RWPE2 (cell line): ENCODE data around the gene FAM161B.

Experiments
- ATAC-seq: fragments of 200-7000 bp; cut with Tn5 transposase; 3 replicates; pipeline ENCODE4 v1.9.1; 2021; ENCODE audit warnings: low read depth
- DNase-seq: peaks from one replicate; pipeline ENCODE4 v3.0.0-alpha.2; 2020; ENCODE audit warnings: low spot score
- H3K27ac ChIP-seq: fragments of 450-650 bp; 2 replicates; pipeline ENCODE4 v1.5.1; 2017; ENCODE audit warnings: mild to moderate bottlenecking; ENCODE audit not compliant: poor library complexity, severe bottlenecking
- H3K27me3 ChIP-seq: fragments of 250-450 bp; sonication (Bioruptor Pico); 2 replicates; pipeline ENCODE4 v1.5.1; 2021; ENCODE audit warnings: mild to moderate bottlenecking, moderate library complexity; ENCODE audit not compliant: insufficient read depth, poor library complexity, severe bottlenecking
- H3K36me3 ChIP-seq: fragments of 250-450 bp; sonication (Bioruptor Pico); 2 replicates; pipeline ENCODE4 v1.5.1; 2020; ENCODE audit warnings: low read depth, mild to moderate bottlenecking, moderate library complexity
- H3K4me1 ChIP-seq: fragments of 250-450 bp; sonication (Bioruptor Pico); 2 replicates; pipeline ENCODE4 v1.5.1; 2021; ENCODE audit warnings: mild to moderate bottlenecking, moderate library complexity; ENCODE audit not compliant: insufficient read depth, poor library complexity, severe bottlenecking
- H3K4me3 ChIP-seq: fragments of 250-450 bp; sonication (Bioruptor Pico); 2 replicates; pipeline ENCODE4 v1.5.1; 2021; ENCODE audit warnings: mild to moderate bottlenecking, moderate library complexity; ENCODE audit not compliant: severe bottlenecking
- H3K9me3 ChIP-seq: fragments of 250-450 bp; sonication (Bioruptor Pico); 2 replicates; pipeline ENCODE4 v1.5.1; 2021; ENCODE audit warnings: mild to moderate bottlenecking, moderate library complexity; ENCODE audit not compliant: severe bottlenecking
- TF ChIP-seq, protein P1 (sequence below): fragments of 450-650 bp; IDR thresholded peaks from one replicate; pipeline ENCODE4 v1.5.1; 2017; ENCODE audit warnings: mild to moderate bottlenecking, moderate library complexity; ENCODE audit not compliant: poor library complexity, severe bottlenecking

FAM161B gene

DNA sequence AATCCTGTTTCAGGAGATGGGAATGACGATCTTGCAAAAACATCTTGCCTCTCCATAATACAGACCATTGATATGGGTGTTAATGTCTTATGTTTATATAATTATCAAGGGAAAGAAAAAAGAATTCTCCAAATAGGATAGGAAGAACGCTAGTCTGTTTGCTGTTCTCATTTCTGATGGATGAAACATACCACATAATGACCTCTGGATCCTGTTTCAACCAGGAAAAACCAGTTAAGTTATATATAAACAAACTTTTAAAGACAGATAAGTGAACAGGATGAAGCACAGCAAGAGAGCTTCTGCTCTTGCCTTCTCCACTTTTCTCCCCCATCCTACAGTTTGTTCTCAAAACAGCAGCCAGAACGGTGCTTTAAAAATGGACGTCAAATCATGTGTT lies 28.0 kb upstream of the FAM161B start:
- TF ChIP-seq, protein P1, sequence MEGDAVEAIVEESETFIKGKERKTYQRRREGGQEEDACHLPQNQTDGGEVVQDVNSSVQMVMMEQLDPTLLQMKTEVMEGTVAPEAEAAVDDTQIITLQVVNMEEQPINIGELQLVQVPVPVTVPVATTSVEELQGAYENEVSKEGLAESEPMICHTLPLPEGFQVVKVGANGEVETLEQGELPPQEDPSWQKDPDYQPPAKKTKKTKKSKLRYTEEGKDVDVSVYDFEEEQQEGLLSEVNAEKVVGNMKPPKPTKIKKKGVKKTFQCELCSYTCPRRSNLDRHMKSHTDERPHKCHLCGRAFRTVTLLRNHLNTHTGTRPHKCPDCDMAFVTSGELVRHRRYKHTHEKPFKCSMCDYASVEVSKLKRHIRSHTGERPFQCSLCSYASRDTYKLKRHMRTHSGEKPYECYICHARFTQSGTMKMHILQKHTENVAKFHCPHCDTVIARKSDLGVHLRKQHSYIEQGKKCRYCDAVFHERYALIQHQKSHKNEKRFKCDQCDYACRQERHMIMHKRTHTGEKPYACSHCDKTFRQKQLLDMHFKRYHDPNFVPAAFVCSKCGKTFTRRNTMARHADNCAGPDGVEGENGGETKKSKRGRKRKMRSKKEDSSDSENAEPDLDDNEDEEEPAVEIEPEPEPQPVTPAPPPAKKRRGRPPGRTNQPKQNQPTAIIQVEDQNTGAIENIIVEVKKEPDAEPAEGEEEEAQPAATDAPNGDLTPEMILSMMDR, result no peak
- peaks cover 28% of the 10 kb centered on the region for H3K36me3 ChIP-seq
- no peak overlapping the region for H3K4me3 ChIP-seq
- H3K27ac ChIP-seq, result no peak overlapping the region
- DNase-seq (no peak), ATAC-seq (no peak)
- H3K27me3 ChIP-seq, result no peaks in the 10 kb centered on the region
- H3K9me3 ChIP-seq, result no peaks in the 10 kb centered on the region
- no peaks in the 10 kb centered on the region for H3K4me1 ChIP-seq

DNA sequence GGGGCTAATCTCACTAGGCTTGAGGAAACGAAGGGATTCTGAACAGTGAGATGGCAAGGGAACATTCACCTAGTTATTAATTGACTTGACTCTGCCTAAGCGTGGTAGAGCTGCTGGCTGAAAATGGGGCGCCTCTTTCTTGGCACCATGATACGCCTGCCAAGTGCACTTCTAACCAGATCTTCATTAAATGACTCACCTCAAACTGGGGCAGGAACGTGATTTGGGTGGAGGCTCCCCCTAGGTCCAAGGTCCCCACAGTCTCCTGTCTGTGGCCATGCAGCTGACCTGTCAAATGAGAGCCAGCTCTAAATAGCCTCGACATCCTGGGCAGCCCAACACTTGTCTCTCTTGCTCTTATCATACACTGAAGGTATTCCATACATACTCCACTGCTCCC lies 26.2 kb upstream of the FAM161B start:
- TF ChIP-seq, protein P1, result no peak
- peaks cover 38% of the 10 kb centered on the region for H3K36me3 ChIP-seq
- no peaks in the 10 kb centered on the region for H3K9me3 ChIP-seq
- DNase-seq (no peak), ATAC-seq (no peak)
- no peak overlapping the region for H3K27ac ChIP-seq
- H3K4me1 ChIP-seq, result no peaks in the 10 kb centered on the region
- H3K4me3 ChIP-seq, result no peak overlapping the region
- H3K27me3 ChIP-seq, result no peaks in the 10 kb centered on the region

DNA sequence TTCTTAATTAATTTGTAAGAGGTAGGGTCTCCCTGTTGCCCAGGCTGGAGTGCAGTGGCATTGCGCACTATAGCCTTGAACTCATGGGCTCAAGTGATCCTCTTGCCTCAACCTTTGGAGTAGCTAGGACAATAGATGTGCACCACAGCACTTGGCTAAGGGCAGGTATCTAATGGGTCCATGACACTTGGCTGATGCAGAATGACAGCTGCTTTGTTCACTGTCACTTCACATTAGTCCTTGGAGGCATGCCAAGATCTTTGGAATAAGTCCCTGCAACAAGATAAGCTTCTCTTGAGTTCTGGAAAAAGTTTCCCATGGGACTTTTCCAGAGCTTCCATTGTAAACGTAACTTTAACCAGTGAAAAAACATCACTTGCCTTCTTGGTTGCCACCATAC lies 23.6 kb upstream of the FAM161B start:
- DNase-seq, result no peak
- Histone ChIP-seq H3K27ac (no peak overlapping the region), H3K27me3 (no peaks in the 10 kb centered on the region), H3K4me1 (no peaks in the 10 kb centered on the region), H3K9me3 (no peaks in the 10 kb centered on the region), H3K4me3 (no peak overlapping the region), H3K36me3 (peaks cover 41% of the 10 kb centered on the region)
- no peak for ATAC-seq
- TF ChIP-seq, protein P1, result no peak

DNA sequence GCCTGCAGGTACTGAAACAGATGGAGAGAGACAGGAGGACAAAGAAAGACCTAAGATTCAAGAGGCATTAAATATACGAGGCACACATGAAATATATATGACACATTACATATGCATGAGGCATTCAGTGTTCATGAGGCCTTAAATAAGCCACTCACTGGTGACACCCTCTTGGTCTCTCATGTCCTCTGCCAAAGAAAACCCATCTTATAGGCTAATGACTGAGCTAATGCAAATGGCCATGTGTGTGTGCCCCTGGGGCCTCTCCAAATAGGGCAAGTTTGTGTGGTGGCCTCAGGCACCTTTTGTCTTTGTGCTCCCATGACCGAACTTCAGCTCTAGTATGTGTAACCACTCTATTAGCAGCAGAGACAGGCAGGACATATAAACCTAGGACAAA lies 19.0 kb upstream of the FAM161B start:
- Histone ChIP-seq H3K9me3 (no peaks in the 10 kb centered on the region), H3K4me1 (no peaks in the 10 kb centered on the region), H3K4me3 (no peak overlapping the region), H3K27ac (no peak overlapping the region), H3K27me3 (no peaks in the 10 kb centered on the region), H3K36me3 (peaks cover 61% of the 10 kb centered on the region)
- DNase-seq, result no peak
- TF ChIP-seq, protein P1, result no peak
- no peak for ATAC-seq

GRCh38 chr14:73965216-73965615 lies 15.3 kb upstream of the FAM161B start:
- no peak for DNase-seq
- Histone ChIP-seq H3K4me3 (no peak overlapping the region), H3K36me3 (peaks cover 80% of the 10 kb centered on the region), H3K27me3 (no peaks in the 10 kb centered on the region), H3K9me3 (no peaks in the 10 kb centered on the region), H3K27ac (no peak overlapping the region), H3K4me1 (no peaks in the 10 kb centered on the region)
- TF ChIP-seq, protein P1, result no peak
- ATAC-seq, result no peak
